Glutamatergic neuron (in vitro differentiated cells): Measurements from ENCODE around the gene FAM120AOS. TPM values are rescaled to one million over a fixed set of nuclear protein-coding genes. Genes with fewer than 3 reads are reported as not detected.

Source experiments
- DNase-seq: peaks from one replicate; pipeline ENCODE4 v3.0.0; 2022
- H3K27ac Mint-ChIP-seq: one replicate; pipeline ENCODE4 v1.8.0; 2020; ENCODE audit warnings: mild to moderate bottlenecking, mixed read lengths, inconsistent platforms; ENCODE audit not compliant: unreplicated experiment
- H3K27me3 Mint-ChIP-seq: one replicate; pipeline ENCODE4 v1.8.0; 2020; ENCODE audit warnings: mild to moderate bottlenecking, moderate library complexity, mixed read lengths, inconsistent platforms; ENCODE audit not compliant: unreplicated experiment
- H3K36me3 Mint-ChIP-seq: one replicate; pipeline ENCODE4 v1.8.0; 2020; ENCODE audit warnings: mild to moderate bottlenecking, mixed read lengths, inconsistent platforms; ENCODE audit not compliant: unreplicated experiment
- H3K4me1 Mint-ChIP-seq: one replicate; pipeline ENCODE4 v1.8.0; 2020; ENCODE audit warnings: mild to moderate bottlenecking, low read depth, mixed read lengths, inconsistent platforms; ENCODE audit not compliant: unreplicated experiment
- H3K4me3 Mint-ChIP-seq: one replicate; pipeline ENCODE4 v1.8.0; 2020; ENCODE audit warnings: mild to moderate bottlenecking, mixed read lengths, inconsistent platforms; ENCODE audit not compliant: unreplicated experiment
- H3K9me3 Mint-ChIP-seq: one replicate; pipeline ENCODE4 v1.8.0; 2020; ENCODE audit warnings: mild to moderate bottlenecking, moderate library complexity, mixed read lengths, inconsistent platforms; ENCODE audit not compliant: unreplicated experiment
- total RNA-seq: library from RNA; stranded (reverse); fragmentation: NEBNext Ultra II Directional; extraction: Animal tissue kit (Norgen Biotek cat#: 25700); gene quantifications from one replicate; pipeline ENCODE4 v1.2.1, GENCODE V29; 2021; ENCODE audit not compliant: unreplicated experiment
- TF ChIP-seq, protein P1 (sequence below): fragments of 200-600 bp; sonication (generic); IDR thresholded peaks from one replicate; pipeline ENCODE4 v1.5.0; 2021; ENCODE audit not compliant: partially characterized antibody, unreplicated experiment

The FAM120AOS gene
- total RNA-seq, 1 donor from 2014 or later, result 24.2 TPM

- TF ChIP-seq, protein P1, sequence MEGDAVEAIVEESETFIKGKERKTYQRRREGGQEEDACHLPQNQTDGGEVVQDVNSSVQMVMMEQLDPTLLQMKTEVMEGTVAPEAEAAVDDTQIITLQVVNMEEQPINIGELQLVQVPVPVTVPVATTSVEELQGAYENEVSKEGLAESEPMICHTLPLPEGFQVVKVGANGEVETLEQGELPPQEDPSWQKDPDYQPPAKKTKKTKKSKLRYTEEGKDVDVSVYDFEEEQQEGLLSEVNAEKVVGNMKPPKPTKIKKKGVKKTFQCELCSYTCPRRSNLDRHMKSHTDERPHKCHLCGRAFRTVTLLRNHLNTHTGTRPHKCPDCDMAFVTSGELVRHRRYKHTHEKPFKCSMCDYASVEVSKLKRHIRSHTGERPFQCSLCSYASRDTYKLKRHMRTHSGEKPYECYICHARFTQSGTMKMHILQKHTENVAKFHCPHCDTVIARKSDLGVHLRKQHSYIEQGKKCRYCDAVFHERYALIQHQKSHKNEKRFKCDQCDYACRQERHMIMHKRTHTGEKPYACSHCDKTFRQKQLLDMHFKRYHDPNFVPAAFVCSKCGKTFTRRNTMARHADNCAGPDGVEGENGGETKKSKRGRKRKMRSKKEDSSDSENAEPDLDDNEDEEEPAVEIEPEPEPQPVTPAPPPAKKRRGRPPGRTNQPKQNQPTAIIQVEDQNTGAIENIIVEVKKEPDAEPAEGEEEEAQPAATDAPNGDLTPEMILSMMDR, result no peak
- Mint-ChIP-seq H3K27ac (no peak overlapping the region), H3K9me3 (no peaks in the 10 kb centered on the region), H3K36me3 (no peaks in the 10 kb centered on the region), H3K27me3 (no peaks in the 10 kb centered on the region), H3K4me3 (no peak overlapping the region), H3K4me1 (peaks cover 15% of the 10 kb centered on the region)
- no peak for DNase-seq
Measured at GRCh38 chr9:93465855-93466254, 12.5 kb upstream of the FAM120AOS start.

DNA sequence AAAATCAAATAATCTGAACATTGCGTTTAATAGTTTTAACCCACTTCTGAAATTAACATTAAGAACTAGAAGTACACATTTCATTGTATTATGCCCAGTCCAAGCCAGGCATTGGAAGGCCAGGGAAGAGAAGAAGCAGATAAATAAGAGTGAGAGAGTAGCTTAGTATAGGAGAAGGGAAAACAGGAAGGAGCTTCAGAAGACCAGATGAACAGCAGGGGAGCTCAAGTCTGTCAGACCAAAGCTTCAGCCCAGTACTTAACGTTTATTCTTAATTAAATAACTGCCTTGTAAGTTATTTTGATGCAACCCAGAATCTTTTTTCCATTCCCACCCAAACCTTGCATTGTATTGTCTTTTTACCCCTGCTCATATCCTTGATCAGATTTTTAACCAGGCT is 11.5 kb upstream of the FAM120AOS start:
- Mint-ChIP-seq H3K9me3 (no peaks in the 10 kb centered on the region), H3K4me3 (no peak overlapping the region), H3K27ac (no peak overlapping the region), H3K36me3 (no peaks in the 10 kb centered on the region), H3K4me1 (peaks cover 17% of the 10 kb centered on the region), H3K27me3 (no peaks in the 10 kb centered on the region)
- TF ChIP-seq, protein P1, result no peak
- no peak for DNase-seq

DNA sequence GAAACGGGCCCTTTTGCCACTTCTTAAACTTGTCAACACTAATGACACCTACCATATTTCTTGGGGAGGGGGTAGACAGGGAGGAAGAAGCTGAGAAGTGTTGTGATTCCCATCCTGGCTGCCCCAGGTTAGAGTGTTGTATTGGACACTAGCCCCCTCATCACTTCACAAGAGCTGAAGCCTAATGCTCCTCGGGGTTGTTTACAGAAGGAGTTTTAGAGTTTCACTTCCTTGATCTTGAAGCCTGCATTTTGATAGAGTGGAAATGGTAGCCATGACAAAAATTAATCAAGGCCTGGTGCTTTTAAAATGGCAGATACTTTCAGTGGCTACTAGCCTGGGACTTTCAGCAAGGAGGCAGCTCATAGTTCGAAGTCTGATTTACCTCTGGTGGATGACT is 11.0 kb upstream of the FAM120AOS start:
- H3K36me3 Mint-ChIP-seq, result no peaks in the 10 kb centered on the region

GRCh38 chr9:93463638-93464248 is 10.4 kb upstream of the FAM120AOS start:
- DNase-seq, result no peak
- Mint-ChIP-seq H3K27ac (no peak overlapping the region), H3K4me3 (no peak overlapping the region), H3K9me3 (no peaks in the 10 kb centered on the region), H3K36me3 (no peaks in the 10 kb centered on the region), H3K4me1 (peaks cover 23% of the 10 kb centered on the region), H3K27me3 (no peaks in the 10 kb centered on the region)
- TF ChIP-seq, protein P1, result no peak

More for the DNA sequence above, 11.0 kb upstream of the FAM120AOS start:
- Mint-ChIP-seq H3K9me3 (no peaks in the 10 kb centered on the region), H3K4me3 (no peak overlapping the region), H3K27ac (no peak overlapping the region), H3K27me3 (no peaks in the 10 kb centered on the region), H3K4me1 (peaks cover 22% of the 10 kb centered on the region)
- TF ChIP-seq, protein P1, result no peak
- DNase-seq, result no peak

DNA sequence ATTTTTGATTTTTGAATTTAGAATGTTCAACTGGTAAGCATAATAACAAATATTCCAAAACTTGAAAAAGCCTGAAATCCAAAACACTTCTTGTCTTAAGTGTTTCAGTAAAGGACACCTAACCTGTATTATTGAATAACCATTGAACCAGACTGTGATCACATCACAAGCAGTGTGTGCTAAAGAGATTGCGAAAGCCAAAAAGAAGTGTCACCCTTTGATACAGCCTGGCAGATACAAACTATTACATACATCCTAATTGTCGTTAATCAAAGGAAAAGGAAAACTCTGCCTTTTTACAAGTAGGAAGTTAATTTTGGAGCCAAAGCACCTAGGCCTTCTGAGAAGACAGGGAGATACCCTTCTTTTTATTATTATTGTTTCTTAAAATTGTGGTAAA is 8.4 kb upstream of the FAM120AOS start:
- TF ChIP-seq, protein P1, result no peak
- no peaks in the 10 kb centered on the region for H3K27me3 Mint-ChIP-seq
- no peak overlapping the region for H3K27ac Mint-ChIP-seq
- no peak overlapping the region for H3K4me3 Mint-ChIP-seq
- no peak for DNase-seq
- H3K9me3 Mint-ChIP-seq, result peaks cover 4% of the 10 kb centered on the region
- H3K4me1 Mint-ChIP-seq, result peaks cover 31% of the 10 kb centered on the region
- peaks cover 5% of the 10 kb centered on the region for H3K36me3 Mint-ChIP-seq
